Testis (tissue), 3 donors: ENCODE results near the gene SYNPO. TPM values are rescaled to one million over a fixed set of nuclear protein-coding genes. Genes with fewer than 3 reads are reported as not detected.

Source experiments
- DNase-seq: peaks from one replicate; pipeline ENCODE4 v3.0.0-alpha.2; 2019
- H3K27ac ChIP-seq, 2 donors: fragments of 200-600 bp; sonication (generic); one replicate each; pipeline ENCODE4 v1.5.1; 2019
- H3K27me3 ChIP-seq: fragments of 200-600 bp; sonication (generic); one replicate; pipeline ENCODE4 v1.5.1; 2019
- H3K36me3 ChIP-seq: fragments of 200-600 bp; sonication (generic); one replicate; pipeline ENCODE4 v1.5.1; 2017; ENCODE audit warnings: low read depth; ENCODE audit errors: missing control alignments
- H3K4me1 ChIP-seq: fragments of 200-600 bp; sonication (generic); one replicate; pipeline ENCODE4 v1.5.1; 2019
- H3K4me3 ChIP-seq, 2 donors: fragments of 200-600 bp; sonication (generic); one replicate each; pipeline ENCODE4 v1.5.1; 2017 to 2019
- H3K9me3 ChIP-seq: fragments of 200-600 bp; sonication (generic); one replicate; pipeline ENCODE4 v1.5.1; 2017
- POLR2A ChIP-seq: fragments of 450-650 bp; IDR thresholded peaks from one replicate; pipeline ENCODE4 v1.6.1; 2017; ENCODE audit warnings: antibody characterized with exemption, mild to moderate bottlenecking, moderate library complexity
- WGBS, 2 donors: methylation state at CpG; one replicate each; pipeline ENCODE4 v1.1.5; 2018; 5-methylcytosine and 5-hydroxymethylcytosine counted together
- intact Hi-C: fragments of 100-400 bp; cut with DNase I; formaldehyde crosslinking; loops from one replicate; pipeline ENCODE4 v1.15.1; 2023; ENCODE audit warnings: low total_unique reads
- polyA plus RNA-seq: library from polyadenylated mRNA; stranded (reverse); fragments of 350-450 nt; fragmentation: Illumina TruSeq; extraction: RNeasy Lipid Tissue Mini Kit (QIAGEN cat#74804); gene quantifications from one replicate; pipeline ENCODE4 v1.2.3, GENCODE V29; 2014; ENCODE audit warnings: low read depth, low replicate concordance; ENCODE audit not compliant: insufficient read depth
- total RNA-seq, 2 donors: library from RNA; depleted of rRNA; stranded (reverse); fragments of >200 nt; gene quantifications; one replicate each; pipeline ENCODE4 v1.2.3, GENCODE V29; 2016
- TF ChIP-seq, protein P1 (sequence below), 3 experiments: fragments of 450-650 bp in 2 of 3; fragments of 200-600 bp in 1 of 3; sonication (generic) in 1 of 3; IDR thresholded peaks; one replicate each; pipeline ENCODE4 v1.5.1; 2016 to 2019; ENCODE audit warnings: antibody characterized with exemption in 3 of 3, mild to moderate bottlenecking in 2 of 3, moderate library complexity in 1 of 3

Gene SYNPO
- total and polyA plus RNA-seq, 3 donors from 2014 or later: 49.1 to 53.2 (median 52.2) TPM

DNA sequence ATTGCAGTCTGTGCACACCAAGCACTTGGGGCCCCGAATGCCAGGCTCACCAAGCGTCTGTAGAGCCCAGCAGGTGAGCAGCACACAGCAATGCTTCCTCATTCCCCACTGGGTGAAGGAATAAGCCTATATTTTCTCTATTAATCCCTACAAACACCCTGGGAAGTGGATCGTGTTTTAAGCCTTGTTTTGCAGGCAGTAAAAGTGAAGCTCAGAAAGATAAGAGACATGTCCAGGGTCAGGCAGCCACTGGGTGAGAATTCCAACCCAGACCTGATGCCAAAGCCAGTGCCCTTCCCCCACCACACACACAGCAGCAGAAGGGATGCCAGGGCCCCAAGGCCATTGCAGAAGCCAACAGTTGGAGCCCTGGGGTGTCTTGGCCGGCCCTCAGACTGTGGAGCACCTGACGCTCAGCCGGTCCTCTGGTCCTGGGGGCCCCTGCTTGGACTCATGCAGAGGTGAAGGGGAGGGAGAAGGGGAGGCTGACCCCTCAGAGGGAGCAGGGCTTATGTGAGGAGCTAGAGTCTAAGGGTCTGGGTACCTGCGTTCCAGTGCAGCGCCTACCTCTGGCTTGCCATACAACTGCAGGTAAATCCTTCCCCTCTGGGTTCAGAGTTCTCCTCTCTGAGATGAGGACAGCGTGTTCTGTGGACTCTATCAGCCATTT is 26.3 kb upstream of the SYNPO start:
- no peaks in the 10 kb centered on the region for H3K27me3 ChIP-seq
- peaks cover 57% of the 10 kb centered on the region for H3K4me1 ChIP-seq
- WGBS, 2 donors: 53 to 59% methylated on average over 9 of the region's 9 CpGs
- H3K27ac ChIP-seq: no peak overlapping the region
- no peak overlapping the region for H3K4me3 ChIP-seq
- H3K36me3 ChIP-seq: no peaks in the 10 kb centered on the region
- no peaks in the 10 kb centered on the region for H3K9me3 ChIP-seq
- intact Hi-C loops: no loop called here
- TF ChIP-seq, protein P1, sequence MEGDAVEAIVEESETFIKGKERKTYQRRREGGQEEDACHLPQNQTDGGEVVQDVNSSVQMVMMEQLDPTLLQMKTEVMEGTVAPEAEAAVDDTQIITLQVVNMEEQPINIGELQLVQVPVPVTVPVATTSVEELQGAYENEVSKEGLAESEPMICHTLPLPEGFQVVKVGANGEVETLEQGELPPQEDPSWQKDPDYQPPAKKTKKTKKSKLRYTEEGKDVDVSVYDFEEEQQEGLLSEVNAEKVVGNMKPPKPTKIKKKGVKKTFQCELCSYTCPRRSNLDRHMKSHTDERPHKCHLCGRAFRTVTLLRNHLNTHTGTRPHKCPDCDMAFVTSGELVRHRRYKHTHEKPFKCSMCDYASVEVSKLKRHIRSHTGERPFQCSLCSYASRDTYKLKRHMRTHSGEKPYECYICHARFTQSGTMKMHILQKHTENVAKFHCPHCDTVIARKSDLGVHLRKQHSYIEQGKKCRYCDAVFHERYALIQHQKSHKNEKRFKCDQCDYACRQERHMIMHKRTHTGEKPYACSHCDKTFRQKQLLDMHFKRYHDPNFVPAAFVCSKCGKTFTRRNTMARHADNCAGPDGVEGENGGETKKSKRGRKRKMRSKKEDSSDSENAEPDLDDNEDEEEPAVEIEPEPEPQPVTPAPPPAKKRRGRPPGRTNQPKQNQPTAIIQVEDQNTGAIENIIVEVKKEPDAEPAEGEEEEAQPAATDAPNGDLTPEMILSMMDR (IDR thresholded peaks at IDR 0.05): peak in 1 of 3 experiments; percentile 35
- TF ChIP-seq POLR2A: no peak
- peak; percentile 72 for DNase-seq

DNA sequence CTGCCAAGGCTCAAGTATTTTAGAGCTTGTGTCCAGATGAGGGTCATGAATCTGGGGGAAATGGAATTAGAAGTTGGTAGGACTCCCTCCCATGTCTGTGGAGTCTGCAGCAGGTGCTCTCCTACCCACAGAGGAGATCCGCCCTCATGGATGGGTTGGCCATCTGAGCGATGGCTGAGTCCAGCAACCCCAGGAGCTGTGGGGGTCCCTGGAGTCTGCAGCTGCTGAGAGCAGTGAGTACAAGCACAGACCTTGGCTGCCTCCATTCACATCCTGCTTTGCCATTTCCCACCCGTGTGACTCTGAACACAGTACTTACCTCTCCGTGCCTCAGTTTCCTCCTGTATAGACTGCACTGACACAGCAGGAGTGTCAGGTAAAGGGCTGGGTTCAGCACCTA is 25.8 kb upstream of the SYNPO start:
- no peak for TF ChIP-seq POLR2A
- TF ChIP-seq, protein P1 (IDR thresholded peaks at IDR 0.05): no peak
- Histone ChIP-seq H3K27ac (no peak overlapping the region), H3K36me3 (no peaks in the 10 kb centered on the region), H3K4me1 (peaks cover 62% of the 10 kb centered on the region), H3K4me3 (no peak overlapping the region), H3K27me3 (no peaks in the 10 kb centered on the region), H3K9me3 (no peaks in the 10 kb centered on the region)
- DNase-seq: no peak
- 34 to 50% methylated on average over 2 to 4 of the region's 4 CpGs for WGBS, 2 donors
- intact Hi-C loops: no loop called here

GRCh38 chr5:150615141-150615699 is 25.2 kb upstream of the SYNPO start:
- TF ChIP-seq POLR2A: no peak
- intact Hi-C loops: no loop called here
- H3K4me1 ChIP-seq: peaks cover 64% of the 10 kb centered on the region

DNA sequence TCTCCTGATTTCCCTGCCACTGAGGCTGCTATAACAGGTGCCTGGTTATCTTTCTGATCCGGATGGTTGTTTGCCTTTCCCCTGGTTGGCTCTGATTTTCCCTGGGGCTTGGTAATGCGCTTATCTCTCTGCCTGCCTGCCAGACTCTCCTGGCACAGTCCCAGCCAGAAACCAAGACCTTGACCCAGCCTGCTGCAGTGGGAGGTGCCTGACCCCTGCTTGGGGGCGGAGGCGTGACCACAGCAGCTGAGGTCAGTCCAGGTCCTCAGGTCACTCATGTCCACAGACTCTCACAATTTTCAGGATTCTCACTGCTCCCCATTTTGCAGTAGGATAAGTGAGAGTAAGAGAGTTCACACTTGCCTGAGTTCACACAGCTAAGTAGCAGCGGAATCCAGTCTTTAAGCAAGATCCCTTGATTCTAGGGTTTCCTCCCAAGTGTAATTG is 24.4 kb upstream of the SYNPO start:
- peak overlapping the region in 1 of 2 donors; percentile 49 for H3K27ac ChIP-seq
- TF ChIP-seq POLR2A: no peak
- TF ChIP-seq, protein P1 (IDR thresholded peaks at IDR 0.05): no peak
- H3K27me3 ChIP-seq: no peaks in the 10 kb centered on the region
- 24 to 71% methylated on average over 2 to 5 of the region's 5 CpGs for WGBS, 2 donors
- DNase-seq: peak; percentile 74
- no peaks in the 10 kb centered on the region for H3K9me3 ChIP-seq
- no peak overlapping the region for H3K4me3 ChIP-seq
- H3K36me3 ChIP-seq: no peaks in the 10 kb centered on the region
- peaks cover 64% of the 10 kb centered on the region for H3K4me1 ChIP-seq
- intact Hi-C loops: no loop called here

More at GRCh38 chr5:150615141-150615699, 25.2 kb upstream of the SYNPO start:
- Histone ChIP-seq H3K27ac (peak overlapping the region in 1 of 2 donors; percentile 49), H3K4me3 (no peak overlapping the region), H3K27me3 (no peaks in the 10 kb centered on the region), H3K9me3 (no peaks in the 10 kb centered on the region), H3K36me3 (no peaks in the 10 kb centered on the region)
- DNase-seq: peak; percentile 58
- 25 to 27% methylated on average over 16 to 17 of the region's 17 CpGs for WGBS, 2 donors

GRCh38 chr5:150616506-150616905 is 24.0 kb upstream of the SYNPO start:
- 88 to 94% methylated on average over 1 of the region's 1 CpG for WGBS, 2 donors
- H3K9me3 ChIP-seq: no peaks in the 10 kb centered on the region
- no peaks in the 10 kb centered on the region for H3K36me3 ChIP-seq
- no peak for DNase-seq
- H3K27ac ChIP-seq: no peak overlapping the region
- intact Hi-C loops: no loop called here
- H3K27me3 ChIP-seq: no peaks in the 10 kb centered on the region
- no peak overlapping the region for H3K4me3 ChIP-seq
- TF ChIP-seq POLR2A: no peak
- TF ChIP-seq, protein P1 (IDR thresholded peaks at IDR 0.05): no peak
- H3K4me1 ChIP-seq: peaks cover 60% of the 10 kb centered on the region
